NCI-H748 treated with DMSO at 0.1 percent for 48 hours (cell line): ENCODE results near the gene DDX23.
A peak's percentile ranks its signal among the peaks of the same experiment; 100 is the strongest.
"Not testable (repeated sequence)": the region's sequence is repeated elsewhere in the genome, so short reads cannot be mapped to it uniquely, and the experiment has no call there.

ENCODE experiments used
- DNase-seq: peaks from one replicate; lab custom pipeline; 2025; lab: John Stamatoyannopoulos, UW

The DDX23 gene

GRCh38 chr12:48851883-48852733 is at the start of gene DDX23:
Gene DDX23 (minus strand): TSS chr12:48852163. CDS start chr12:48845782, 6,381 bp downstream.
- DNase-seq: peak; percentile 97

GRCh38 chr12:48901278-48901677 is 49.3 kb upstream of the DDX23 start:
- DNase-seq: no peak

GRCh38 chr12:48899651-48900050 is 47.7 kb upstream of the DDX23 start:
- DNase-seq: no peak

GRCh38 chr12:48894271-48894670 is 42.3 kb upstream of the DDX23 start:
- no peak for DNase-seq

GRCh38 chr12:48890657-48891418 is 38.9 kb upstream of the DDX23 start:
- peak; percentile 49 for DNase-seq

- no peak for DNase-seq
Measured at GRCh38 chr12:48889679-48890078, 37.7 kb upstream of the DDX23 start.

GRCh38 chr12:48883305-48884161 is 31.6 kb upstream of the DDX23 start:
- no peak for DNase-seq

GRCh38 chr12:48882972-48883304 is 31.0 kb upstream of the DDX23 start:
- DNase-seq: no peak

GRCh38 chr12:48882315-48882687 is 30.3 kb upstream of the DDX23 start:
- DNase-seq: no peak

- DNase-seq: no peak
Measured at GRCh38 chr12:48881686-48882314, 29.8 kb upstream of the DDX23 start.

GRCh38 chr12:48880647-48881046 is 28.7 kb upstream of the DDX23 start:
- no peak for DNase-seq

GRCh38 chr12:48878548-48878947 is 26.6 kb upstream of the DDX23 start:
- DNase-seq: no peak

- DNase-seq: no peak
Measured at GRCh38 chr12:48875944-48876515, 24.1 kb upstream of the DDX23 start.

GRCh38 chr12:48873534-48873933 is 21.6 kb upstream of the DDX23 start:
- DNase-seq: not testable (repeated sequence)

- no peak for DNase-seq
Measured at GRCh38 chr12:48873096-48873495, 21.1 kb upstream of the DDX23 start.

GRCh38 chr12:48869191-48869590 is 17.2 kb upstream of the DDX23 start:
- DNase-seq: no peak

- no peak for DNase-seq
Measured at GRCh38 chr12:48868451-48868850, 16.5 kb upstream of the DDX23 start.

GRCh38 chr12:48866052-48866711 is 14.2 kb upstream of the DDX23 start:
- no peak for DNase-seq

GRCh38 chr12:48865281-48866051 is 13.5 kb upstream of the DDX23 start, which contains the start of gene RND1:
Gene RND1 (minus strand): TSS chr12:48865870. CDS start chr12:48865767, 103 bp downstream.
- peak; percentile 87 for DNase-seq

- no peak for DNase-seq
Measured at GRCh38 chr12:48863291-48863690, 11.3 kb upstream of the DDX23 start.
